H1 (cell line): ENCODE data around the gene GSTT4. TPM values are rescaled to one million over a fixed set of nuclear protein-coding genes. Genes with fewer than 3 reads are reported as not detected.
"Not testable (repeated sequence)": the region's sequence is repeated elsewhere in the genome, so short reads cannot be mapped to it uniquely, and the experiment has no call there.

ENCODE experiments used
- CTCF ChIA-PET: fragments of 300-600 bp; sonication (Branson Sonifier 250); formaldehyde crosslinking; loops from one replicate; lab custom pipeline; 2021; ENCODE audit not compliant: partially characterized antibody; lab: Charles Lee
- POLR2A ChIA-PET: fragments of 300-600 bp; sonication (Branson Sonifier 250); formaldehyde crosslinking; loops from one replicate; lab custom pipeline; 2021; ENCODE audit warnings: inconsistent platforms; ENCODE audit not compliant: partially characterized antibody; lab: Charles Lee
- DNase-seq, 2 experiments: peaks; one replicate each; pipeline versions ENCODE4 v3.0.0 to v3.0.0-alpha.2; 2010 to 2022; ENCODE audit warnings: low spot score in 2 of 2, low read depth in 1 of 2, mixed read lengths in 1 of 2
- FAIRE-seq: peaks from 2 replicates; lab custom pipeline; 2011; peaks lifted over from hg19 to GRCh38; lab: Jason Lieb, UNC
- H2AFZ ChIP-seq: 2 replicates; pipeline ENCODE4 v1.8.1; 2012; ENCODE audit warnings: low read length, inconsistent platforms
- H2AK5ac ChIP-seq: 2 replicates; pipeline ENCODE4 v1.6.1; 2013; ENCODE audit warnings: low read depth, low read length
- H2BK120ac ChIP-seq: replicated peaks from 2 replicates; pipeline ENCODE3; 2013; ENCODE audit warnings: low read depth, low read length, inconsistent platforms
- H2BK12ac ChIP-seq: 2 replicates; pipeline ENCODE4 v1.6.1; 2013; ENCODE audit warnings: low read depth, low read length
- H2BK15ac ChIP-seq: 2 replicates; pipeline ENCODE4 v1.6.1; 2013; ENCODE audit warnings: low read length
- H2BK20ac ChIP-seq: 2 replicates; pipeline ENCODE4 v1.6.1; 2013; ENCODE audit warnings: low read length
- H2BK5ac ChIP-seq: 2 replicates; pipeline ENCODE4 v1.6.1; 2013; ENCODE audit warnings: low read depth, low read length
- H3K14ac ChIP-seq: 2 replicates; pipeline ENCODE4 v1.6.1; 2013; ENCODE audit warnings: inconsistent platforms; ENCODE audit not compliant: insufficient read length
- H3K18ac ChIP-seq: 2 replicates; pipeline ENCODE4 v1.6.1; 2013; ENCODE audit warnings: low read length; ENCODE audit errors: extremely low read depth
- H3K23ac ChIP-seq: 2 replicates; pipeline ENCODE4 v1.6.1; 2013; ENCODE audit warnings: inconsistent platforms; ENCODE audit not compliant: insufficient read length
- H3K23me2 ChIP-seq: 2 replicates; pipeline ENCODE4 v1.6.1; 2013; ENCODE audit warnings: low read depth, low read length
- H3K27ac ChIP-seq: 2 replicates; pipeline ENCODE4 v1.6.1; 2011; ENCODE audit warnings: low read depth, low read length, inconsistent platforms
- H3K27me3 ChIP-seq, 4 experiments: replicated peaks in 1 of 4; 1 replicate in 1 of 4; 2 replicates in 3 of 4; pipeline versions ENCODE4 v1.6.1 to v1.8.1; 2011 to 2013; ENCODE audit warnings: low read length in 3 of 4, mild to moderate bottlenecking in 3 of 4, inconsistent platforms in 2 of 4, mixed read lengths in 2 of 4, moderate library complexity in 1 of 4; ENCODE audit not compliant: control insufficient read depth in 3 of 4, insufficient read depth in 3 of 4; ENCODE audit errors: extremely low read depth in 1 of 4
- H3K36me3 ChIP-seq, 4 experiments: 2 replicates each; pipeline versions ENCODE4 v1.6.1 to v1.8.1; 2011 to 2013; ENCODE audit warnings: mild to moderate bottlenecking in 4 of 4, low read length in 3 of 4, moderate library complexity in 2 of 4, control low read depth in 1 of 4, inconsistent platforms in 1 of 4; ENCODE audit not compliant: insufficient read depth in 4 of 4, control insufficient read depth in 2 of 4
- H3K4ac ChIP-seq: replicated peaks from 2 replicates; pipeline ENCODE3; 2013; ENCODE audit warnings: low read length, low read depth, mixed read lengths, inconsistent platforms; ENCODE audit not compliant: insufficient read length
- H3K4me1 ChIP-seq, 4 experiments: replicated peaks in 1 of 4; 1 replicate in 1 of 4; 2 replicates in 3 of 4; pipeline versions ENCODE4 v1.6.1 to v1.8.1; 2011 to 2013; ENCODE audit warnings: low read length in 3 of 4, inconsistent platforms in 2 of 4, mixed read lengths in 1 of 4; ENCODE audit not compliant: insufficient read depth in 4 of 4, control insufficient read depth in 3 of 4
- H3K4me2 ChIP-seq, 2 experiments: 2 replicates each; pipeline versions ENCODE4 v1.6.1 to v1.8.1; 2011 to 2013; ENCODE audit warnings: low read depth in 2 of 2, low read length in 2 of 2, control low read depth in 1 of 2, inconsistent platforms in 1 of 2, mild to moderate bottlenecking in 1 of 2; ENCODE audit not compliant: insufficient read depth in 1 of 2
- H3K4me3 ChIP-seq, 4 experiments: fragments of 200-600, 300-600 bp in 1 of 4; sonication (generic), shearing (Covaris generic), sonication (Bioruptor Twin) in 1 of 4; 2 replicates each; pipeline versions ENCODE4 v1.5.1 to v1.8.1; 2011 to 2016; ENCODE audit warnings: low read length in 4 of 4, low read depth in 3 of 4, control low read depth in 2 of 4, inconsistent platforms in 2 of 4, mild to moderate bottlenecking in 2 of 4, mixed read lengths in 1 of 4, moderate library complexity in 1 of 4; ENCODE audit not compliant: insufficient read depth in 2 of 4; ENCODE audit errors: extremely low read depth in 1 of 4
- H3K56ac ChIP-seq: replicated peaks from 2 replicates; pipeline ENCODE3; 2013; ENCODE audit warnings: low read depth, mild to moderate bottlenecking, mixed read lengths, low read length, inconsistent platforms; ENCODE audit not compliant: insufficient read length
- H3K79me1 ChIP-seq: 2 replicates; pipeline ENCODE4 v1.6.1; 2013; ENCODE audit warnings: low read depth, low read length, control low read depth
- H3K79me2 ChIP-seq, 2 experiments: 2 replicates each; pipeline versions ENCODE4 v1.6.1 to v1.8.1; 2012 to 2013; ENCODE audit warnings: low read length in 2 of 2, mild to moderate bottlenecking in 2 of 2, inconsistent platforms in 1 of 2; ENCODE audit not compliant: insufficient read depth in 2 of 2, control insufficient read depth in 1 of 2
- H3K9ac ChIP-seq, 4 experiments: replicated peaks in 1 of 4; 1 replicate in 1 of 4; 2 replicates in 3 of 4; pipeline versions ENCODE4 v1.6.1 to v1.8.1; 2011 to 2013; ENCODE audit warnings: low read depth in 3 of 4, low read length in 3 of 4, control low read depth in 2 of 4, mild to moderate bottlenecking in 2 of 4, moderate library complexity in 2 of 4, inconsistent platforms in 1 of 4; ENCODE audit errors: extremely low read depth in 1 of 4
- H3K9me3 ChIP-seq, 2 experiments: 2 replicates each; pipeline versions ENCODE4 v1.6.1 to v1.8.1; 2012 to 2013; ENCODE audit warnings: mild to moderate bottlenecking in 2 of 2, moderate library complexity in 2 of 2, control low read depth in 1 of 2, inconsistent platforms in 1 of 2, low read depth in 1 of 2, low read length in 1 of 2, mixed read lengths in 1 of 2; ENCODE audit not compliant: insufficient read depth in 2 of 2
- H4K20me1 ChIP-seq, 2 experiments: replicated peaks in 1 of 2; 2 replicates each; pipeline versions ENCODE3 to v1.8.1; 2011 to 2013; ENCODE audit warnings: inconsistent platforms in 2 of 2, low read length in 2 of 2, mild to moderate bottlenecking in 1 of 2; ENCODE audit not compliant: insufficient read depth in 2 of 2, control insufficient read depth in 1 of 2
- H4K5ac ChIP-seq: 2 replicates; pipeline ENCODE4 v1.6.1; 2013; ENCODE audit warnings: low read length, low read depth, mixed read lengths, inconsistent platforms; ENCODE audit not compliant: insufficient read length
- H4K8ac ChIP-seq: 2 replicates; pipeline ENCODE4 v1.8.0; 2013; ENCODE audit warnings: mild to moderate bottlenecking, moderate library complexity, low read length, inconsistent platforms; ENCODE audit not compliant: insufficient read depth; ENCODE audit errors: extremely low read depth
- H4K91ac ChIP-seq: replicated peaks from 2 replicates; pipeline ENCODE3; 2013; ENCODE audit warnings: low read length, mixed read lengths, inconsistent platforms; ENCODE audit not compliant: insufficient read length
- ATF3 ChIP-seq: IDR thresholded peaks from 2 replicates; pipeline ENCODE4 v1.6.1; 2011; ENCODE audit warnings: low read depth, mild to moderate bottlenecking, low read length; ENCODE audit not compliant: insufficient read depth
- CTCF ChIP-seq, 3 experiments: IDR thresholded peaks; 1 replicate in 2 of 3; 2 replicates in 1 of 3; pipeline versions ENCODE4 v1.5.1 to v1.6.1; 2011; ENCODE audit warnings: low read length in 3 of 3, mild to moderate bottlenecking in 3 of 3, inconsistent platforms in 2 of 3, low read depth in 1 of 3, moderate library complexity in 1 of 3; ENCODE audit not compliant: insufficient read depth in 1 of 3; ENCODE audit errors: control extremely low read depth in 1 of 3
- HDAC2 ChIP-seq, 2 experiments: fragments of 300-600 bp in 1 of 2; sonication (generic) in 1 of 2; IDR thresholded peaks; 2 replicates each; pipeline ENCODE4 v1.6.1; 2011 to 2012; ENCODE audit warnings: low read depth in 2 of 2, low read length in 2 of 2, mild to moderate bottlenecking in 2 of 2, moderate library complexity in 2 of 2, borderline replicate concordance in 1 of 2, inconsistent platforms in 1 of 2
- MAX ChIP-seq: IDR thresholded peaks from 2 replicates; pipeline ENCODE4 v1.6.1; 2012; ENCODE audit warnings: inconsistent platforms
- RAD21 ChIP-seq, 2 experiments: IDR thresholded peaks in 1 of 2; conservative IDR thresholded peaks in 1 of 2; 2 replicates each; pipeline ENCODE4 v1.6.1; 2011; ENCODE audit warnings: low read depth in 2 of 2, low read length in 2 of 2, improper control_type of control experiment in 1 of 2, inconsistent platforms in 1 of 2, mild to moderate bottlenecking in 1 of 2, moderate library complexity in 1 of 2
- YY1 ChIP-seq: IDR thresholded peaks from 2 replicates; pipeline ENCODE4 v1.6.1; 2011; ENCODE audit warnings: low read depth, mild to moderate bottlenecking, low read length
- WGBS, 2 experiments: shearing (Covaris generic) in 1 of 2; methylation state at CpG; one replicate each; pipeline versions ENCODE4 v1.1.6 to v1.1.7; 2013 to 2015; ENCODE audit warnings: low lambda C conversion rate in 2 of 2, mixed read lengths in 2 of 2, inconsistent platforms in 1 of 2, low coverage in 1 of 2, missing lambda C conversion rate in 1 of 2; ENCODE audit not compliant: insufficient replicate concordance in 2 of 2, insufficient coverage in 1 of 2, insufficient read length in 1 of 2; ENCODE audit errors: extremely low coverage in 1 of 2, missing lambda C conversion rate in 1 of 2; 5-methylcytosine and 5-hydroxymethylcytosine counted together
- polyA plus RNA-seq, 7 experiments: library from polyadenylated mRNA; depleted of rRNA in 3 of 7; stranded (reverse) in 5 of 7; unstranded in 2 of 7; fragments of >200 nt in 5 of 7; fragments of 200-250 nt in 2 of 7; gene quantifications; 1 replicate in 5 of 7; 2 replicates in 1 of 7; 4 replicates in 1 of 7; pipeline versions ENCODE4 v1.2.1 to v1.2.3, GENCODE V29; 2011 to 2013; ENCODE audit warnings: missing spikeins in 2 of 7, mixed read lengths in 2 of 7
- total RNA-seq: library from RNA; stranded (reverse); fragmentation: NEBNext Ultra II Directional; extraction: Animal tissue kit (Norgen Biotek cat#: 25700); gene quantifications from 2 replicates; pipeline ENCODE4 v1.2.1, GENCODE V29; 2021

GSTT4 gene
- total and polyA plus RNA-seq, 2 of the 8 experiments (the other 6 are each of a cell fraction or from before 2014, with no cell fraction given) = 0.14 TPM; not detected in 1

GRCh38 chr22:23956301-23956900 is 48.9 kb downstream of the GSTT4 start:
- H3K36me3 ChIP-seq, H3K79me2 ChIP-seq, H4K8ac ChIP-seq, H3K79me1 ChIP-seq, H3K23ac ChIP-seq, H3K9me3 ChIP-seq, H3K23me2 ChIP-seq, H3K4ac ChIP-seq, H2BK12ac ChIP-seq, POLR2A ChIA-PET, H3K14ac ChIP-seq, H3K9ac ChIP-seq, H3K27me3 ChIP-seq, H3K56ac ChIP-seq, H2AK5ac ChIP-seq, H3K18ac ChIP-seq, H2AFZ ChIP-seq, H4K20me1 ChIP-seq: not testable (repeated sequence)
- DNase-seq (peak; percentile 67 to 96), FAIRE-seq (peak; percentile 96)
- H2BK20ac ChIP-seq = 0 out of 2 replicates have a peak overlapping the region, but pooled peaks have one; percentile 72
- peak overlapping the region in 1 of 4 experiments; percentile 51; a peak in 1 of 8 replicates for H3K4me3 ChIP-seq
- H2BK5ac ChIP-seq = peak overlapping the region; percentile 83
- H2BK15ac ChIP-seq = 0 out of 2 replicates have a peak overlapping the region, but pooled peaks have one; percentile 46
- peaks cover 3 to 10% (median 6%) of the 10 kb centered on the region in 4 experiments for H3K4me1 ChIP-seq
- 8% methylated on average over 12 of the region's 12 CpGs; no CpG with 5 or more reads in 1 of the 2 experiments for WGBS, 2 experiments
- TF ChIP-seq CTCF (IDR thresholded peaks at IDR 0.05; ENCODE audit: control extremely low read depth in 1 of 3, insufficient read depth in 1 of 3, low read depth in 1 of 3, low read length in 3 of 3) = peak; percentile 73 to 85 (median 83)
- TF ChIP-seq YY1 = peak; percentile 41
- TF ChIP-seq HDAC2 (IDR thresholded peaks at IDR 0.05; ENCODE audit: borderline replicate concordance in 1 of 2, low read depth in 2 of 2, low read length in 2 of 2) = 0 out of 4 replicates have a peak, but pooled peaks of 1 of the 2 experiments have one; percentile 42
- TF ChIP-seq MAX = peak; percentile 69
- TF ChIP-seq RAD21 (IDR thresholded peaks at IDR 0.05 in 1 of 2, conservative IDR thresholded peaks at IDR 0.05 in 1 of 2; ENCODE audit: low read depth in 2 of 2, low read length in 2 of 2) = peak; percentile 87 to 90
- TF ChIP-seq ATF3 = 0 out of 2 replicates have a peak, but pooled peaks have one; percentile 10
- peak overlapping the region; percentile 0 to 52 for H3K4me2 ChIP-seq
- H4K5ac ChIP-seq = peak overlapping the region; percentile 24
- CTCF ChIA-PET = interaction anchor here (0.6 to 1.3 kb wide), 9 partner anchors 27 to 316 kb away, joined by 3 to 5 read pairs (median 3); no protein-coding TSS in a partner anchor
- peak overlapping the region; percentile 80 for H4K91ac ChIP-seq
- H3K27ac ChIP-seq = peak overlapping the region; percentile 13; the same call in 1 of the 2 replicates
- peak overlapping the region; percentile 87 for H2BK120ac ChIP-seq
